Mammary epithelial cell (primary cell): Measurements from ENCODE around the gene HMGCLL1.
A peak's percentile ranks its signal among the peaks of the same experiment; 100 is the strongest.

Experiments
- EZH2 ChIP-seq: IDR thresholded peaks from 2 replicates; pipeline ENCODE4 v1.6.1; 2012; ENCODE audit warnings: low read length, inconsistent platforms, borderline replicate concordance
- TF ChIP-seq, protein P1 (sequence below), 2 donors: IDR thresholded peaks in 1 of 2; conservative IDR thresholded peaks in 1 of 2; 2 replicates each; pipeline ENCODE4 v1.5.1; 2011 to 2012; ENCODE audit warnings: inconsistent platforms in 2 of 2, low read length in 2 of 2, mild to moderate bottlenecking in 2 of 2, control low read depth in 1 of 2, low read depth in 1 of 2; ENCODE audit not compliant: insufficient read depth in 1 of 2; ENCODE audit errors: extremely low read depth in 1 of 2

- TF ChIP-seq, protein P1, sequence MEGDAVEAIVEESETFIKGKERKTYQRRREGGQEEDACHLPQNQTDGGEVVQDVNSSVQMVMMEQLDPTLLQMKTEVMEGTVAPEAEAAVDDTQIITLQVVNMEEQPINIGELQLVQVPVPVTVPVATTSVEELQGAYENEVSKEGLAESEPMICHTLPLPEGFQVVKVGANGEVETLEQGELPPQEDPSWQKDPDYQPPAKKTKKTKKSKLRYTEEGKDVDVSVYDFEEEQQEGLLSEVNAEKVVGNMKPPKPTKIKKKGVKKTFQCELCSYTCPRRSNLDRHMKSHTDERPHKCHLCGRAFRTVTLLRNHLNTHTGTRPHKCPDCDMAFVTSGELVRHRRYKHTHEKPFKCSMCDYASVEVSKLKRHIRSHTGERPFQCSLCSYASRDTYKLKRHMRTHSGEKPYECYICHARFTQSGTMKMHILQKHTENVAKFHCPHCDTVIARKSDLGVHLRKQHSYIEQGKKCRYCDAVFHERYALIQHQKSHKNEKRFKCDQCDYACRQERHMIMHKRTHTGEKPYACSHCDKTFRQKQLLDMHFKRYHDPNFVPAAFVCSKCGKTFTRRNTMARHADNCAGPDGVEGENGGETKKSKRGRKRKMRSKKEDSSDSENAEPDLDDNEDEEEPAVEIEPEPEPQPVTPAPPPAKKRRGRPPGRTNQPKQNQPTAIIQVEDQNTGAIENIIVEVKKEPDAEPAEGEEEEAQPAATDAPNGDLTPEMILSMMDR (conservative IDR thresholded peaks at IDR 0.05 in 1 of 2, IDR thresholded peaks at IDR 0.05 in 1 of 2; ENCODE audit: extremely low read depth in 1 of 2, insufficient read depth in 1 of 2, low read depth in 1 of 2, low read length in 2 of 2): peak; percentile 56 to 67
- TF ChIP-seq EZH2: no peak
Measured at GRCh38 chr6:55528624-55529023, 50.4 kb downstream of the HMGCLL1 start.
